GM12892 (cell line): ENCODE measurements around the gene TRIM24. TPM values are rescaled to one million over a fixed set of nuclear protein-coding genes. Genes with fewer than 3 reads are reported as not detected.
"Not testable (repeated sequence)": the region's sequence is repeated elsewhere in the genome, so short reads cannot be mapped to it uniquely, and the experiment has no call there.

Experiments
- DNase-seq: peaks from one replicate; pipeline ENCODE4 v3.0.0; 2011; ENCODE audit not compliant: insufficient read length
- FAIRE-seq: peaks from 2 replicates; lab custom pipeline; 2011; peaks lifted over from hg19 to GRCh38; lab: Jason Lieb, UNC
- POLR2A ChIP-seq: IDR thresholded peaks from 2 replicates; pipeline ENCODE4 v1.6.1; 2011; ENCODE audit warnings: low read depth, low read length, control low read depth
- POLR2AphosphoS5 ChIP-seq: IDR thresholded peaks from 2 replicates; pipeline ENCODE4 v1.6.1; 2011; ENCODE audit warnings: low read depth, low read length, control low read depth
- TAF1 ChIP-seq: IDR thresholded peaks from 2 replicates; pipeline ENCODE4 v1.6.1; 2011; ENCODE audit warnings: low read depth, mild to moderate bottlenecking, control low read depth, low read length, borderline replicate concordance
- polyA plus RNA-seq: library from polyadenylated mRNA; unstranded; fragments of >200 nt; gene quantifications from one replicate; pipeline ENCODE4 v1.2.1, GENCODE V29; 2012; ENCODE audit warnings: missing spikeins, inconsistent platforms; ENCODE audit not compliant: missing spikeins

Gene TRIM24
- 7.3 TPM for polyA plus RNA-seq

DNA sequence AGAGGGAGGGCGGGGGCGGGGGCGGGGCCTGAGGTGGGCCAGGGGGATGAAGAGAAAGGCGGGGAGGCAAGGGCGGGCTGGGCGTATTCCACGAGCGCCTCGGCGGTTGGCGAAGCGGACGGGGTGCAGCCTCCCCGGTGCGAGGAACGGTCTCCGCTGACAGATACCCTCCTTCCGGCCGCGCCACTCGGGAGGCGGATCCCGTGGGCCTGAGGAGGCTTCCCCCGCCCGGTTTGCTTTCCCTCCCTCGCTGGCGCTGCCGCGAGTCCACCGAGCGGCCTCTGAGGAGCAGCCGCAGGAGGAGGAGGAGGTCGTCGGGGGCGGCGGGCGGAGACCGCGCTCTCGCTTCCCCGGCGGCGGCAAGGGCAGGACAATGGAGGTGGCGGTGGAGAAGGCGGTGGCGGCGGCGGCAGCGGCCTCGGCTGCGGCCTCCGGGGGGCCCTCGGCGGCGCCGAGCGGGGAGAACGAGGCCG is at the start of gene TRIM24:
Gene TRIM24 (plus strand): TSS at position 84 of the 473 bp plus-strand sequence. CDS start 290 bp downstream, at position 374.
- no peak for FAIRE-seq
- peak; percentile 85 for DNase-seq
- no peak; the same call in 1 of the 2 replicates for TF ChIP-seq POLR2AphosphoS5
- peak; percentile 72; the same call in 1 of the 2 replicates for TF ChIP-seq TAF1
- peak; percentile 85 for TF ChIP-seq POLR2A

DNA sequence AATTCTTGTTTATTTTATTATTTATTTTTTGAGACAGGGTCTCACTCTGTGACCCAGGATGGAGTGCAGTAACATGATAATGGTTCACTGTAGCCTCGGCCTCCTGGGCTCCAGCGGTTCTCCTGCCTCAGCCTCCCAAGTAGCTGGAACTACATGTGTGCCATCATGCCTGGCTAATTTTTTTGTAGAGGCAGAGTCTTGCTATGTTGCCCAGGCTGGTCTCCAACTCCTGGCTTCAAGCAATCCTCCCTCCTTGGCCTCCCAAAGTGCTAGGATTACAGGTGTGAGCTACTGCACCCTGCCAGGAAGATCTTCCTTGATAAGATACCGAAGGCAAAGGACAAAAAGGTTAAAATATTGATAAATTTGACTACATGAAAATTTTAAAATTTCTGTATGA is 48.0 kb upstream of the TRIM24 start:
- not testable (repeated sequence) for FAIRE-seq, DNase-seq

DNA sequence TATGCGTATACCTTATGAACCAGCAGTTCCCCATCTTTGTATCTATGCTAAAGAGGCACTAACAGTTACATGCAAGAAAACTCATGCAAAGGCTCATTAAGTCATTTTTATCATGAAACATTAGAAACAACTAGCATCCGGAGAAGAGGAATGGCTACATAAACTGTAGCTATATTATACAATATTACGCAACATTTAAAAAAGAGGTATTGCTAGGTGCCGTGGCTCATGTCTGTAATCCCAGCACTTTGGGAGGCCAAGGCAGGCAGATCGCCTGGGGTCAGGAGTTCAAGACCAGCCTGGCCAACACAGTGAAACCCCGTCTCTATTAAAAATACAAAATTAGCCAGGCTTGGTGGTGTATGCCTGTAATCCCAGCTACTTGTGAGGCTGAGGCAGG is 47.1 kb upstream of the TRIM24 start:
- FAIRE-seq, DNase-seq: not testable (repeated sequence)

DNA sequence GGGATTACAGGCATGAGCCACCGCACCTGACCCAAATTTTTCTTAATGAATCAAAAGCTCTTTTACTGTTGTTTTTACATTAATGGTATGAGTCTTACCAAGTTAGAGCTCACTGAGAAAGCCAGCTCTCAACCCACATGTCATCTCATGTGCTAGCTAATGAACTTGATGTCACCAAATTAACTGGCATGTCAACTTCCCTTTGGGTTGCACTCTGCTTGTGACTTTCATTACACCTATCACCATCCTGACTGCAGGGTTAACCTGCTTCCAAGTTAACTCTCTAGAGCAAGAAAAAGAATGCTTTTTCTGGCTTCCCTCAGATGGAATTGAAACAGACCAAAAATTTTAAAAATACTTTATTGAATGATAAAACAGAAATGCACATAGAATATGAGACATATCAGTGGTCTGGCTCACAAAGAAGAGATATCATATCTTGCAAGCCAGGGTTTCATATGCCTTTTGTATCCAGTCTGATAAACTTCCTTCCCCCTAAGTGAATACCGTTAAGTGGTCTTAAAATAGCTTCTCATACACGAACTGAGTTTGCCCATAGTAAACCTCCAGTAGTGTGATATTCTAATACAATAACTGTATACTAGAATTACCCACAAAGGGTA is 42.9 kb upstream of the TRIM24 start:
- TF ChIP-seq POLR2A (no peak), TAF1 (no peak), POLR2AphosphoS5 (no peak)
- FAIRE-seq, result no peak
- DNase-seq, result no peak

DNA sequence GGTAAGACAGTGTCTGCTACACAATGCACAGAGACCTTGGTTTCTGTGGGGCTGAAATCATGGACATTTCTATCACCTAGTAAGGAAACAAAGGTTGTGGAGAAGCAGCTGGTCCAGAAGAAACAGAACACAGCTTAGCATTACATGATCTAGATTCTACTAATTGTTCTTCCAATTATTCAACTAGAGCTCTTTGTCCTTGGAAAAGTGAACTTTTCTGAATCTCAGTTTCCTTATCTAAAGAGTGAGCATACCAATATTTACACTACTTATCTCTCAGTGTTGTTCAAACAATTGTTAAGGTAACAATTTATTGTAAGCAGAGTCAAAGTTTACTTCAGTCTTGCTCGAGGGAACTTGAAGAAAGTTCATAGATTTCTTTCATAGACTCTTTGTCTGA is 42.3 kb upstream of the TRIM24 start:
- DNase-seq, result no peak
- no peak for TF ChIP-seq POLR2AphosphoS5
- TF ChIP-seq TAF1, result no peak
- no peak for TF ChIP-seq POLR2A
- FAIRE-seq, result no peak

DNA sequence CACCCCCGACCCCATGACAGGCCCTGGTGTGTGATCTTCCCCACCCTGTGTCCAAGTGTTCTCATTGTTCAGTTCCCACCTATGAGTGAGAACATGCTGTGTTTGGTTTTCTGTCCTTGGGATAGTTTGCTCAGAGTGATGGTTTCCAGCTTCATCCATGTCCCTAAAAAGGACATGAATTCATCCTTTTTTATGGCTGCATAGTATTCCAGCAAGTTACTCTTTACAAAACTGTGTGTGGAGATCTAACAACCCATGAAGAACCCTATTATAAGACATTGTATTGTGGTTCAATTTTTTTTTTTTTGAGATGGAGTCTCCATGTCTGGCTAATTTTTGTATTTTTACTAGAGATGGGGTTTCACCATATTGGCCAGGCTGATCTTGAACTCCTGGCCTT is 41.7 kb upstream of the TRIM24 start:
- DNase-seq, FAIRE-seq: not testable (repeated sequence)

DNA sequence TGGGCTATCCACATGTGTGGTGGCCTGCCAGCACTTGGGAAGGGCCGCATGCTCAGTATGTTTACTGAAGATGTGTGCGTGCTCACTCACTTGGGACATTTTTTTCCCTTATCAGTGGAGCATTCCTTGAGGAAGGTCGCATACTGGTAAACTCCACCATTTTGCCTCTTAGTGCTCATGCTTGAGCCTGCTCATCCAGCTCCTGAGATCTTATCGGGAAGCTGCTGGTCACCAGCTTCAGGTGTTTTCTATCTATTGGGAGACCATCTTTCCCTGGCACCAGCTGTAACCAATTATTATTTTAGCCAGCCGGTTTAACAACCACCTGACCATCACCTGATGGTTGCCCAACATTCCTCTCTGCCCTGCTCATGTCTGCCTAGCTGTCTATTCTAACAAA is 35.0 kb upstream of the TRIM24 start:
- no peak for FAIRE-seq

DNA sequence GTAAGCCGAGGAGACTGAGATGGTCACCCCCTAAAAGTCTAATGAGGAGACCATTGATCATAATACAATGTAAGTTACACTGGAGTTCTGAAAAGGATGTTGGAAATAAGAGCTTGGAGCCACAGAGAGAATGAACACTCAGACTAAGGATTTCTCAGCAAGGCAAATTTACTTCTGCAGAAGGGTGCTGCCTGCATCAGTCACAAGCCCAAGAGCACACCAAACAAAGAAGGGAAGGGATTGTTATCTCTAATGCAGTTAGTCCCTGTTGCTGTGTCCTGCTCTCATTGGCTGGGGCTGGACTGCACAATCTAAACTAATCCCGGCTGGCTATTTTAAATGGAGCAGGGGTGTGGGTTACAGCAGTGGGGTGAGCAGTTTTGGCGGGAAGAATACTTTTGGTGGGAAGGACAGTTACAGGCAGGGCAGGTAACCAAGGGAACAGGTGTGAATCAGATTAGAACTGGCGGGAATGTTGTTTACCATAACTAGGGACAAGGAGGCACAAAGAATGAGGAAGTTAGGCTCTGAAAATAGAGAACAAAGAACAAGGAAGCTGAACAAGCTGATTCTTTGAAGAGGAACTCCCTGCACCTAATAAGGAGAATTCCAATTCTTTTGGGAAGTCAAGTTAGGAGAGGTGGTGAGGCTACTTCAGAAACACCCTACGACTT is 30.3 kb upstream of the TRIM24 start:
- no peak for TF ChIP-seq POLR2AphosphoS5
- TF ChIP-seq TAF1, result no peak
- no peak for TF ChIP-seq POLR2A
- DNase-seq, result no peak
- no peak for FAIRE-seq

More for the DNA sequence above, 35.0 kb upstream of the TRIM24 start:
- no peak for DNase-seq
- TF ChIP-seq POLR2AphosphoS5, result no peak
- TF ChIP-seq POLR2A, result no peak
- no peak for TF ChIP-seq TAF1

DNA sequence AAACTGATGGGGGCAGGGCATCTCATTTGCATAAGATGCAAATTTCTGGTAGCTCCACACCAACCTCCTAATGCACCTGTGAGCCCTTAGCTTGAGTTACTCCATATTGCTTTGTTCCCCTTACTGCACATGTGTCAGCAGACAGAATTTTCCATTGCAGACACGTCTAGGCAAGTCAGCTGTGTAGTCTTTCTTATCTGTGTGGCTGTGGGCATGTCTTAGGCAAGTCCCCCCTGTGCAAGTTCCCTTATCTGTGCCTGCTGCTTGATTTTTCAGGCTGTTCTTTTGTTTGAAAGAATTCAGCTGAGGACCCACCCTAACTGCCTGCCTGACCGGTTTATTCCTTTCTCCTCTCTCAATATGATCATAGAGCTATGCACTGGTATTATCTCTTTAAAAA is 28.5 kb upstream of the TRIM24 start:
- no peak for FAIRE-seq
- TF ChIP-seq POLR2AphosphoS5 (no peak), POLR2A (no peak), TAF1 (no peak)
- DNase-seq, result no peak

DNA sequence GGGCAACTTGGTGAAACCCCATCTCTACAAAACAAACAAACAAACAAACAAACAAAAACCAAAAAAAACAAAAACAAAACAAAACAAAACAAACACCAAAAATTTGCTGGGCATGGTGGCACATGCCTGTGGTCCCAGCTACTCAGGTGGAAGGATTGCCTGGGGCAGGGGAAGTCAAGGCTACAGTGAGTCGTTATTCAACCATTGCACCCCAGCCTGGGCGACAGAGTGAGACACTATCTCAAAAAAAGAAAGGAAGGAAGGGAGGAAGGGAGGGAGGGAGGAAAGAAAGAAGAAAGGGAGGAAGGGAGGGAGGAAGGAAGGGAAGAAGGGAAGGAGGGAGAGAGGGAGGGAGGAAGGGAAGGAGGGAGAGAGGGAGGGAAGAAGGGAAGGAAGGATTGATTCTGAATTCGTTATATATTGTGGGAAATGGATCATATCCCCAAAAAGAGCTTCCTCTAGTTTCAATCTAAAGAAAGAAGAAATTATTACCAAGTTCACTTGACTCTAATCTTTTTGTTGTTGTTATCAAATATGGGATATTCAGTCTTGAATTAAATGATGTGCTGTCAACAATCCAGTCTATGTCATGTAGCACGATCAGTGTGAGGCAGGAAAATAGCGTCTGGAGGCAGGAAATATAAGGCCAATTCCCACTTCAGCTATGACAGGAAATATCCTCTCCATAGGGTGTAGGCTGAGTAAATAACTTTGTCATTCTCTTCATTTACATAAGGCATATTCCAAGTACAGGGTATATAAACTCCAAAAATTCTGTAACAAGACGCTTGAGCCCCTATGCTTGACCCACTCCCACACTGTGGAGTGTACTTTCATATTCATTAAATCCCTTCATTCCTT is 26.2 kb upstream of the TRIM24 start:
- DNase-seq, result no peak
- TF ChIP-seq TAF1 (no peak), POLR2AphosphoS5 (no peak), POLR2A (no peak)
- FAIRE-seq, result no peak

DNA sequence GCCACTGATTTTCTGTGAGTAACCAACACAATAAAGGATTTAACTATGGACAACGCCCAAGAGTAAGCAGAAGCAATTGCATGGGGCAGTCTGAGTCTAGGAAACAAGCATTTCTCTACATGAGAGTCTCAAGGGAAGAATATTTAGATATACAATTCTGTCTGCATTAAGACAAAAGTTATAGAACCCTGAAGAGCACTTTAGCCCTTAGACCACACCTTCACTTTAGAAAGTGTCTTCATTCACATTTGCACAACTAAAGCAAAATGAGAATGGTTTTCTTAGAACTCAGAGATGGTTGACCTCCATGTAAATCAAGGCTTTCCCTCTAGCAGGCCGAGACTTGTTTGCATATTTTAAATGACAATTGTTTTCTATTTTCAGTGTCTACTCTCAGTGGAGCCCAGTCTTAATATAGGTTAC is 25.5 kb upstream of the TRIM24 start:
- DNase-seq (no peak), FAIRE-seq (no peak)
- TF ChIP-seq POLR2AphosphoS5 (no peak), POLR2A (no peak), TAF1 (no peak)

DNA sequence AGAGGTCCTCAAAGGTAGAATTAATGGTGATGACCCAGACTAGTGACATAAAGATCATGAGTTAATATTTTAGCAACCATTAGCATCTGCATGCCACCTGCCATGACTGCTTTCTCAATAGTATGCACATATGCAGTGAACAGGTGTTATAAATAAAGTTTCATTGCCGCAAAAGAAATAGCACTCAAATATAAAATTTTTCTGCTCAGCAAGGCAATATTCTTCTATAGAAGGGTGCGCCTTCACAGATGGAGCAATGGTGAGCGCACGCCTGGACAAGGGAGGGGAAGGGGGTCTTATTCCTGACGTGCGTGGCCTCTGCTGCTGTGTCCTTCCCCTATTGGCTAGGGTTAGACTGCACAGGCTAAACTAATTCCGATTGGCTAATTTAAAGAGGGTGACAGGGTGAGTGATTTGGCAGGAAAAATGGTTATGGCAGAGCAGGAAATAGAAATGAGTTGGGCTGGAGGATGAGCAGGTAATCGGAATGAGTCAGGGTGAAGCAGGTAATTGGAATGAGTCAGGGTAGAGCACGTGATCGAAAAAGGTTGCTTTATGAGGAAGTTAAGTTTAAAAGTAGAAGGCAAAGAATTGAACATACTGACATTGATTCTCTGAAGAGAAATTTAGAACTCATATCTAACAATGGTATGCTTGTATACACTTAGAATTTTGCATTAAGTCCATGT is 24.7 kb upstream of the TRIM24 start:
- FAIRE-seq (no peak), DNase-seq (no peak)
- no peak for TF ChIP-seq TAF1
- TF ChIP-seq POLR2AphosphoS5, result no peak
- no peak for TF ChIP-seq POLR2A
